Astrocyte of the hippocampus (primary cell): ENCODE data around the gene NEK1.
"Not testable (repeated sequence)": the region's sequence is repeated elsewhere in the genome, so short reads cannot be mapped to it uniquely, and the experiment has no call there.

Source experiments
- DNase-seq: peaks from one replicate; pipeline ENCODE4 v3.0.0; 2011; ENCODE audit warnings: low read depth, low spot score

Gene NEK1

GRCh38 chr4:169626331-169627282 is 14.2 kb upstream of the NEK1 start:
- no peak for DNase-seq

DNA sequence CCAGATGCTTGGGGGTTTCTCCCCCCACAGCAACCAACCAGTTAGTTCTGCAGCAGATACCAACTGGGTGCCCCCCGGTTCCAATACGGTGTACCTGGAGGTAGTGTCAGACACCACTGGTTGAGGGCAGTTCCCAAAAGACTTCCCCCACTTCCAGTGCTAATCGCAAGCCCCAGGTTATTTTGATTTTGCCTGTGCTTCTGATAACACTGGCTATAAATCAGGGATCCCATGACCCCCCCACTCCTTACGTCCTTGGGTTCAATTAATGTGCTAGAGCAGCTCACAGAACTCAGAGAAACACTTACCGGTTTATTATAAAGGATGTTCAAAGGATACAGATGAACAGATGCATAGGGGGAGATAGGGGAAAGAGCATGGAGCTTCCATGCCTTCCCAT is 13.5 kb upstream of the NEK1 start:
- no peak for DNase-seq

DNA sequence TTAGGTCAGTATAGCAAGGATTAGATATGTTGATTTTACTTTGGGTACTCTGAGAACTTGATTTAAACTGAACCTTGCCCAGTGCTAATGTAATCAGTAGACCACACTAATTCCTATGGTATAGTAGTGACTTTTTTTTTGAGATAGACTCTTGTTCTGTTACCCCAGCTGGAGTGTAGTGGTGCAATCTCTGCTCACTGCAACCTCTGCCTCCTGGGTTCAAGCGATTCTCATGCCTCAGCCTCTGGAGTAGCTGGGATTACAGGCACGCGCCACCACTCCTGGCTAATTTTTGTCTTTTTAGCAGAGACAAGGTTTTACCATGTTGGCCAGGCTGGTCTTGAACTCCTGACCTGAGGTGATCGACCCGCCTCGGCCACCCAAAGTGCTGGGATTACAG is 11.6 kb upstream of the NEK1 start:
- not testable (repeated sequence) for DNase-seq

DNA sequence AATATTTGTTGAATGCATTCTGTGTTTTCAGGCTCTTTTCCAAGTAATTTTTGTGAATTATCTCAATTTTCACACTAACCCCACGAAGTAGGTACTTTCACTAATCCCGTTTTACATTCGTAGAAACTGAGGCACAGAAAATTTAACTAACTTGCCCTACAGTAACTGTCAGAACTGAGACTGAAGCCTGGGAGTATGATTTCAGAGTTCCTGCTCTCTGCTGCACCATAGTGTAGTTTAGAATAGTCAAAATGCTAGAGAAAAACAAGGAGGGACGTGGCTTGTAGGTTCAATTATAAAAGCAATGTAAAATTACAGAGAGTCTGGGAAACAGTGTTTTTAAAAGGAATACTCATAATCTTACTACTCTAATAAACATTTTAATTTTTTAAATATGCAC is 10.2 kb upstream of the NEK1 start:
- DNase-seq = no peak

DNA sequence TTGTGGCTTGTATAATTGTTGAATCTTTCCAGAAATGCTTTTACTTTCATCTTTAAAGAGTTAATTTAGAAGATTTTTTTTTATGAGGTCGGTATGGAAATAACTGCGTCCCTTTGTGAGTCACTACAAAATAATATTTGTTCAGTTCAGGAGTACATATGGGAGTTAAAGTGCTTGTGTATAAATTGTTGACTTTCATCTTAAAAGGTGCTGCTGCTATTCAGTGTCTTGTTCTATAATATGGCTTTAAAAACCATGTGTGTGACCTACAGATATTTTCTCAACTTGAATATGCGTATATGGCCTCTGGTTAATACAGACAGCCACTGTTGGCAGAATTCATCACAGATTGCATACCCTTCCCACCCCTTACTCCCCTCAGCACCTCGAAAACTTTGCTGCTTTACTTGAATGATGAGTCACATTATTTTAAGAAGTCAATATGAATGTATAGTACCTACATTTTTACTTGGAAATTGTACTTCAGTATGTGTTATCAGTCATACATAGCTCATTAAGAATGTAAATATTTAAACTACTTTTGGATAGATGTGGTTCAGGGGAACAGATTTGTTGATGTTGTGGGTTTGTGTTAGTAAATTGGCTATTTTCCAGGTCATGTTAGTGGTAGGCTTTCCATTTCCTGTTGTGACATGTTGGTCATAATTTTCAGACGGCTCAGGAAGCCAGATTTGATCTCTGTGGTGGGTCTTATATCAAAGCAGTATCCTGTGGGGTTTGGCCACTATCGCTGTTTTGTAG is 9.5 kb upstream of the NEK1 start:
- DNase-seq = peak; percentile 29

DNA sequence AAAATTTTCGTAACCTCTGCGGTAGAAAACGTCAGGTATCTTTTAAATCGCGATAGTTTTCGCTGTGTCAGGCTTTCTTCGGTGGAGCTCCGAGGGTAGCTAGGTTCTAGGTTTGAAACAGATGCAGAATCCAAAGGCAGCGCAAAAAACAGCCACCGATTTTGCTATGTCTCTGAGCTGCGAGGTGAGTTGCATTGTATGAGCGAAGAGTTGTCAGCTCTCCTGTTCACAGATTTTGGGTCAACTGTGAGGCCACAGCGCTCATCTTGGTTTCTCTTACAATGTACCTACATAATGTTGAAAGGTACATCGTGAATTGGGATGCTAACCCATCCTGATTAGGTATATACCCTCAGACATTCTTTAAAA is 8.5 kb upstream of the NEK1 start:
- DNase-seq = peak; percentile 51

DNA sequence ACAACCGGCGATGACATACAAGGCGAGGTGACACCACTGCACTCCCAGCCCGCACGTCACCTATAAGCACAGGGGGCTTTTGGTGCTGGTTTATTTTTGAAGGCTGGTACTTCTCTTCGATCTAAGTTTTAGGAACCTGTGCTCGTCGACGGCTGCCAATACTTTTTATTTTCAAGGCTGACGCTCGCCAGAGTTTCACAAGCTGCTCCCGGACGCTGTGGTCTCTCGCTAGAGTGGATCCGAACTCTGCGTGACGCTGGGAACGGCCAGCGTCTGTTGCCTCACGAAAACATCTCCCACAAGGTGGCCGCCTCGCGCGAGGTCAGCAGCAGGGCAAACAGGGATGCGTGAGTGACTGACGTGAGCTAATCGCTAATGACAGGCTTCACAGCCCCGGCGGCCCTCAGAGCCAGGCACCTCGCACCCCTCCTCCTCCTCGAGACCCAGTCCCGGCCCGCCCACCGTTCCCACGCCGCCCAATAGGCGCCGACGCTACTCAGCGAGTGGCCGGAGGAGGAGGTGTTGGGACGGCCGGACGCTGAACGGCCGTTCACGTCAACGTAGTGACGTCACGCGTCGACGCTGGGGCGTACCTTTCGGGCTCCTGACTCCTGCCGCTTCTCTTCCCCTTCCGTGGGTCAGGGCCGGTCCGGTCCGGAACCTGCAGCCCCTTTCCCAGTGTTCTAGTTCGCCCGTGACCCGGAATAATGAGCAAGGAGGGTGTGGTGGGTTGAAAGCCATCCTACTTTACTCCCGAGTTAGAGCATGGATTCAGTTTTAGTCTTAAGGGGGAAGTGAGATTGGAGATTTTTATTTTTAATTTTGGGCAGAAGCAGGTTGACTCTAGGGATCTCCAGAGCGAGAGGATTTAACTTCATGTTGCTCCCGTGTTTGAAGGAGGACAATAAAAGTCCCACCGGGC is 7.8 kb upstream of the NEK1 start, which contains the start of gene CLCN3:
TSS of gene CLCN3 (plus strand) at position 621 of the 922 bp plus-strand sequence. CDS start 15,351 bp downstream, outside the sequence.
- DNase-seq = peak; percentile 99

DNA sequence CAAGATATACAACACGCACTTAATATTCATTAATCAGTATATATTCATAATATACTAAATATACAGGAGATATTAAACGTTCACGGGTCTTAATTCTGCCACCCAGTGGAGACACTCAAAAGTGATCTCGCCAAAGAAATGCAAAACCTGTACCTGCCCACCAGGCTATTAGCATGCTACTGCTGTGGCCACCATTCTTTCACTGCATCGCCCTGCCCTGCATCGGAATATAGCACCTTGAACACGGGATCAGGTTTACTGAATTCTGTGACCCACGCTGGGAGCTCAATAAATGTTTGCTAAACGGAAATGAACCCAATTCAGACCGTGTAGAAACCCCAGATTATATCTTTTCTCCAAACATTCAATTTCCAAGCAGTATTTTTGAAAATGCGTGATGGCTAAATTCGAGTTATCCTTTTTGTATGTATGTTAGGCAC is 7.2 kb upstream of the NEK1 start:
- peak; percentile 71 for DNase-seq

DNA sequence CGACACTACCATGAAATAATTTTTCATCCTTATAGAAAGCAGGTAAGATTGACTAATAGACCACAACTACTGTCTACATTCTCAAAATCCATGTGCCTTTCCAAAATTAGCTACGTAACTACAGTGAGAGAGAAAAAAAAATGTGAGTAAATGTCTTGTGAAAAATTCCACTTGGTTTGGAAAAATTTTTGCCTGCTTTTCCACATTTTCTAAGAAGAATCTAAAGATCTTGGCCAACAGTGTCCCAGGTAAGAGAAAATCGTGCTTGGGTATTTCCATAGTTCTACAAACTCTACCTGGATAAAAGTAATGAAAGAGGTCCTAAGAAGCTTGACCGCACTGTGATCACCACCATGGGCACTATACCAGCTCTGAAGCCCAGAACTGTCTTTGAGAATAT is 6.6 kb upstream of the NEK1 start:
- no peak for DNase-seq

GRCh38 chr4:169618286-169618685 is 5.9 kb upstream of the NEK1 start:
- DNase-seq = peak; percentile 49

DNA sequence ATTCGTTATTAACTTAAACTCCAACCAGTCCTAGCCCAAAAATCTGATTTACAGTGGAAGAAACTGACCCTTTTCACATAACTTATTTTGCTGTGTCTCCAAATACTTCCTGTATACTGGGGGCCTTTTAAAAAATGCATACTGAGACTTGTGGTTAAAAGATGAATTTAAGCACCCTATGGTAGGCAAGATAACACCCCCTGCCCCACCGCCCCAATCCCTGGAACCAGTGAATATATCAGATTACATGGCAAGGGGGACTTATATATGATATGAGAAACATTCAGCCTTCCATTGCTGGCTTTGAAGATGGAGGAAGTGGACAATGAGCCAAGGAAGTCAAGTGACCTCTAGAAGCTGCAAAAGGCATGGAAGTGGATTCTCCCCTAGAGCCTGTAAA is 4.9 kb upstream of the NEK1 start:
- no peak for DNase-seq

DNA sequence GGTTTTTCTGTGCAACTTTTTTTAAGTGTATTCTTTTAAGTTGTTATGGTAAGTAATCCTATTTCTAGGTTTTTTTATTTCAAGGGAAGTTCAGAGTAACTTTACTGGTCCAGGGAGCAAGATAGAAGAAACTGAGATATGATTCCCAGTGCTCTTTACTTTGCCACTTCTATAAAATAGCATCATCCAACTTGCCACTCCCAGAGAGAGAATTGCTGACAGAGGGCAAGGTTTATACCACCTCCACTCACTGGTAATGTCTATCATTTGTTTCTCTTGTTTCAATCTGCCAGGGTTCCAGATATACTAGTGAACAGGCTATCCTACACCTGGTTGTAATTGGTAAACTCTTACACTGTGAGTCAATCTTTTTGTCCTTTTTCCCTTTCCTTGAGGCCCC is 4.5 kb upstream of the NEK1 start:
- DNase-seq = no peak

DNA sequence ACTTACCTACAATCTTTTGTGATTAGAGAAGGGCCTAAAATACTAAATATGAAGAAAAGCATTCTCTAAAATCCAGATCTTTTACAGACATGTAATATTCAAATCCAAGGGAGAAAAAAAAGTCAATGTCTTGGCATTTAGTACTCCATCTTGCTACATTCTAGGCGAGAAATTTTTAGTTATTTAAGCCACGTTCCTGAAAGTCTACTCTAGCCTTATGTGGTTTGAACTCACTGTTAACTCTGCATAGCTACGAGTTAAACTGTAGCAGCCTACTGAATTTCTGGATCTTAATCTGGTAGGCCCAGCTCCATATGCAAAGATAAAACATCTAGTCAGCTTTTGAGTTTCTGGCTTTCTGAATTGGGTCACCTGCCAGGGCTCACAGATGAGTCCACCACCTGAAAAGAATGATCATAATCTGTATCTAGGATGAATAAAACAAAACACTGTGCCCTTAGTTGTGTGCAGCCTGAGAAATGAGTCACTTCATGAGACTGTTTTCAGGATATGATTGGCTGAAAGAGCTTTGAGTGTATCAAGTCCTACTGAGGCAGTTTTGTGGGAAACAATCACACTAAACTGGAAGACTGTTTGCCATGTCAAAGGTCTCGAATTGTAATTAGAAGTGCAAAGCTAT is 3.2 kb upstream of the NEK1 start:
- DNase-seq = peak; percentile 28

DNA sequence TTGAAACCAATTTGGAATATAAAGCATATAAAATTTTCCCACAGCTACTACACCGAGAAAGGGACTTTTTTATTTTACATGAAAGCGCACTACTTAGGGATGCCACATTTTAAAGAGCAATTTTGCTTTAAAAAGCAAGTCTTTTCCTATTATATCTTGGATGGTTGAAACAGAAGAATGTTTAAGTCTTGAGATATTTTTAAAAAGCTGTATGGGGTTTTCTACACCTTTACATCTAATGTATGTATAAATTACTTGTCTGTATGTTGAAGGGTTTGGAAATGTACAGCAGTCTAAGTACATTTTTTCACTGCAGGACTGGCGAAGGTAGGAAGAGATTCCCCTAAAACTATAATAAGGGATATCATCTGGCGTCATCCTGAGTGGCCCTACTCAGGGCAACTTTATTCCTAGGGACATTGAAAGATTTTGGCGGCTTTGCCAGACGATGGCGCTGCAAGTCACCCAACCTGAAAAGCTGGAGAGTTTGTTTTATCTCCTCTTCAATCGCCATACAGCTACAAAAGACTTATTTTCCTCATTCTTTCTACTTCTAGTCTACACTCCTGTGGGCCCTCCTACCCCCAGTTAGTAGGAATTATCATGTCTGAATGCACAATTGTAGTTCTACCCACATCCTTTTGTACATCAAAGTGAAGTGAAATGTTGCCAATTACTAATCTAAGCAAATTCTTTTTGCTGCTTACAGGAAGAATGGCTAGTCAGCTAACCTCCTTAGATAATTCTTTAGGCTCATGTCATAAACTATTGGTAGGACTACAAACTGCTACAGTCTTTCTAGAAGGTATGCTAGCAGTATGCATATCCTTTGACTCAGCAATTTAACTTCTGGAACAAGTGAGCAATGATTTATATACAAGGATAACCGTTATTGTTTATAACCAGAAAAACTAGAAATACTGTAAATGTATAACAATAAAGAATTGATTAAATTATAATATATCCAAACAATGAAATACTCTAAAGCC is 782 bp upstream of the NEK1 start:
- DNase-seq = peak; percentile 87

DNA sequence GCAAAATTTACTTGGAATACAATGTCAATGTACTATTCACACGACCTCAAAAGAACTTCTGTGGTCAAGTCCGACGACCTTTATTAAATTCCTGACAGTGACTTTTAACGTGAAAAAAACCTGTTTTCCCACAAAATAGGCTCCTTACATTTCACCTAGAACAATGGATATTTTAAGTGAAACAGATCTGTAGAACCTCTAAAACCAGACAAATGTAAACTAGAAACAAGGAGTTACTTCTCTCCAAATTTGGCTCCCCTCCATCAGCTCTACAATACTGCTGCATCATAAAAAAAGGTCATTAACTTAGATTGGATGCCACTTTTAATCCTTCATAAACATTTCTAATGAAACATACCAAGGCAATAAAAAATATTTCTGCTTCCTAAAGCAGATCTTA is 1.2 kb downstream of the NEK1 start:
- DNase-seq = peak; percentile 19

DNA sequence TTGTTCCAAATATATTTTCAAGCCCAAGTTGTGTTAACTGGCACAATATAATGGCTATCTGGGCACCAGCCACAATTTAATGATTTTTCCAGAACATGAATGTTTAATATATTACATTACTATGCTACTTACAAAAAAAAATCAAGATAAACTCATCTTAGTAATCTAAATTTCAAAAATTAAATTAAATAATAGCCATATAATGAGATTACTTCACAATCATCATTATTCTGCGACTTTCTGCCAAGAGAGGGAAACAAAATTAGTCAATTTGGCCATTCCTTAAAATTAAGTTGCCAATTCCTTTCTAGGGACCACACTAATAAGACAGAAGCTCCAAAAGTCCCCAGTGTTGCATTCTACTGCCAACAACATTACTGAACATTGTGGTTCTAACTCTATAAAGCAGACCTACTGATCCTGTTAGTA is 7.5 kb downstream of the NEK1 start:
- no peak for DNase-seq

DNA sequence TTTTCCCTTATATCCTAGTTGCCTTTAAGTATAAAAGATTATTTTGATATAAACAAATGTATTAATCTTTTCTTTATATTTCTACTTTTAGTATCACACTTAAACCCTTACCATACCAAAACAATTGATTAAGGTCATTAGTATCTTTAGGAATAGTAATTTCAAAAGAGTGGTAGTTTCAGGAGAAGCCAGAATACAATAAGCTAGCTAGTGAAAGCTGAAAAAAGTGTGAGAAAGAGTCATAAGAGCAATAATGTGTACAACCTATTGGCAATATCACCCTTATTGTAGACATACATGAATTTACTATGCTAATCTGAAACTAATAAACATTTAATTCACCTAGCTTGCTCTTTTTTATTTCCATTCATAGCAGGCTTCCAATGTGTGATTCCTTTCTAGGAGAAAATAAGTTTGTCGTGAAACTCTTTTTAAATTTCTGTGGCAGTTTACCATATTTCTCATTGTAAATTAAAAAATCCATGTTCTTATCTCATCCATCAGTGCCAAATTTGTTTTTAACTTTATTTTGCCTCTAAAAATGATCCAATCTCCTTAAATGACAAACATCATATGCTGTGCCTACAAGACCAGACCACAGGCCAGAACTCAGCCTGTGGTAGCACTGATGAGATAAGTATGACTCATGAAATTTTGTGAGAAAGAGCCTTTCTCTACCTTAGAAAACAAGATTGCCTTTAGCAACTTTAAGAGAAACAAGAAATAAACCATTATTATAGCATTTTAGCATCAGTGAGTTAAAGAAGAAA is 8.1 kb downstream of the NEK1 start:
- DNase-seq = peak; percentile 81

DNA sequence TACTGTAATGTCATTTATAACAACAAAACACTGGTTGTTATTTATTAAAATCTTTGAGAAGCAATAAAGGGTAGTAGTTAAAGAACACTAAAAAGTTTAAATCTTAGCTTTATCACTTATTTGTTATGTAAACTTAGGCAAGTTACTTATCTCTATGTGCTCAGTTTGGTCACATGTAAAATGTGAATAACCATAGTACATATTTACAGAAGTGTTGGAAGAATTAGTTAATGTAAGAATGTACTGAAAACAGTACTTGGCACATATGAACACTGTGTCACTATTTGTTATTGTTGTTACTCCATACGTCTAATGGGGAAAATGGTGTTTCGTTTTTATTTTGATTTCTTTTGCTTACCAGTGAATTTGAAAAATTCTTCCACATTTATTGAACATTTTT is 9.1 kb downstream of the NEK1 start:
- no peak for DNase-seq
